Dermis lymphatic vessel endothelial cell (primary cell): ENCODE data around the gene ABHD17A. TPM values are rescaled to one million over a fixed set of nuclear protein-coding genes. Genes with fewer than 3 reads are reported as not detected.

Experiments
- total RNA-seq: library from RNA; depleted of rRNA; stranded (reverse); fragments of >200 nt; gene quantifications from 2 replicates; pipeline ENCODE4 v1.2.1, GENCODE V29; 2014

ABHD17A gene
- 72.7 and 84.0 TPM in 2 replicates for total RNA-seq

GRCh38 chr19:1885398-1886119 is at the start of gene ABHD17A:
Gene ABHD17A, minus strand, starts transcription at chr19:1885496. Its CDS starts 3,930 bp downstream, at chr19:1881566.

GRCh38 chr19:1905110-1905862 is 20.0 kb upstream of the ABHD17A start, which contains the start of the genes ADAT3 and SCAMP4:
Gene ADAT3, plus strand, starts transcription at chr19:1905399. Its CDS starts 6,649 bp downstream, at chr19:1912048.
Gene SCAMP4, plus strand, starts transcription at chr19:1905399. Its CDS starts 9,621 bp downstream, at chr19:1915020.

GRCh38 chr19:1863328-1863637 is 22.0 kb downstream of the ABHD17A start, which contains the start of gene KLF16:
Gene KLF16, minus strand, starts transcription at chr19:1863579. Its CDS starts 82 bp downstream, at chr19:1863497.

GRCh38 chr19:1848399-1849131 is 36.7 kb downstream of the ABHD17A start, which contains the start of gene REXO1:
Gene REXO1, minus strand, starts transcription at chr19:1848483. Its CDS starts 125 bp downstream, at chr19:1848358.

Other genes starting within 250 kb of the ABHD17A start
- gene TCF3, start 232.9 kb downstream of the ABHD17A start, total RNA-seq = 44.1 and 52.1 TPM in 2 replicates
- not detected in 2 replicates for gene ONECUT3, start 132.0 kb downstream of the ABHD17A start, total RNA-seq
- gene ATP8B3, start 73.2 kb downstream of the ABHD17A start, total RNA-seq = 0.43 and 0.52 TPM in 2 replicates
- 4.3 and 4.9 TPM in 2 replicates for gene REXO1, start 37.0 kb downstream of the ABHD17A start, total RNA-seq
- 3.9 and 4.7 TPM in 2 replicates for gene KLF16, start 21.9 kb downstream of the ABHD17A start, total RNA-seq
- 1.9 and 2.0 TPM in 2 replicates for gene ADAT3, start 19.9 kb upstream of the ABHD17A start, total RNA-seq
- 20.4 and 21.9 TPM in 2 replicates for gene SCAMP4, start 19.9 kb upstream of the ABHD17A start, total RNA-seq
- 49.6 and 55.8 TPM in 2 replicates for gene CSNK1G2, start 55.7 kb upstream of the ABHD17A start, total RNA-seq
- gene BTBD2, start 130.2 kb upstream of the ABHD17A start, total RNA-seq = 29.8 and 40.8 TPM in 2 replicates
- gene MKNK2, start 165.7 kb upstream of the ABHD17A start, total RNA-seq = 75.1 and 110 TPM in 2 replicates
- gene MOB3A, start 210.8 kb upstream of the ABHD17A start, total RNA-seq = 14.1 and 20.4 TPM in 2 replicates
- 0.95 and 1.4 TPM in 2 replicates for gene IZUMO4, start 211.4 kb upstream of the ABHD17A start, total RNA-seq